HL-60 (cell line): ENCODE measurements around the gene USP47.

Experiments
- DNase-seq, 2 experiments: peaks; one replicate each; pipeline ENCODE4 v3.0.0-alpha.2; 2010 to 2020; ENCODE audit warnings: low read depth in 1 of 2, low spot score in 1 of 2
- H3K27ac ChIP-seq: fragments of 250-450 bp; sonication (Bioruptor Pico); replicated peaks from 2 replicates; pipeline ENCODE4 v1.5.1; 2020; ENCODE audit warnings: mild to moderate bottlenecking, moderate library complexity
- H3K27me3 ChIP-seq: fragments of 250-450 bp; sonication (Bioruptor Pico); 2 replicates; pipeline ENCODE4 v1.5.1; 2021; ENCODE audit warnings: mild to moderate bottlenecking, moderate library complexity; ENCODE audit not compliant: insufficient read depth, poor library complexity, severe bottlenecking
- H3K4me3 ChIP-seq: replicated peaks from 2 replicates; pipeline ENCODE4 v1.5.1; 2011; ENCODE audit warnings: mild to moderate bottlenecking, control low read depth, low read length; ENCODE audit not compliant: insufficient read depth
- GABPA ChIP-seq: IDR thresholded peaks from 2 replicates; pipeline ENCODE4 v1.6.1; 2012; ENCODE audit warnings: low read depth
- POLR2AphosphoS5 ChIP-seq: IDR thresholded peaks from 2 replicates; pipeline ENCODE4 v1.6.1; 2012; ENCODE audit warnings: low read depth
- SPI1 ChIP-seq: IDR thresholded peaks from 2 replicates; pipeline ENCODE4 v1.6.1; 2012; ENCODE audit warnings: low read depth, mild to moderate bottlenecking, borderline replicate concordance
- TF ChIP-seq, protein P1 (sequence below): IDR thresholded peaks from one replicate; pipeline ENCODE4 v1.5.1; 2011; ENCODE audit warnings: low read length, control low read depth, inconsistent platforms; ENCODE audit not compliant: insufficient read depth
- TF ChIP-seq, protein P2 (sequence below): IDR thresholded peaks from 2 replicates; pipeline ENCODE4 v1.6.1; 2012; ENCODE audit warnings: low read depth; ENCODE audit not compliant: insufficient replicate concordance

USP47 gene

DNA sequence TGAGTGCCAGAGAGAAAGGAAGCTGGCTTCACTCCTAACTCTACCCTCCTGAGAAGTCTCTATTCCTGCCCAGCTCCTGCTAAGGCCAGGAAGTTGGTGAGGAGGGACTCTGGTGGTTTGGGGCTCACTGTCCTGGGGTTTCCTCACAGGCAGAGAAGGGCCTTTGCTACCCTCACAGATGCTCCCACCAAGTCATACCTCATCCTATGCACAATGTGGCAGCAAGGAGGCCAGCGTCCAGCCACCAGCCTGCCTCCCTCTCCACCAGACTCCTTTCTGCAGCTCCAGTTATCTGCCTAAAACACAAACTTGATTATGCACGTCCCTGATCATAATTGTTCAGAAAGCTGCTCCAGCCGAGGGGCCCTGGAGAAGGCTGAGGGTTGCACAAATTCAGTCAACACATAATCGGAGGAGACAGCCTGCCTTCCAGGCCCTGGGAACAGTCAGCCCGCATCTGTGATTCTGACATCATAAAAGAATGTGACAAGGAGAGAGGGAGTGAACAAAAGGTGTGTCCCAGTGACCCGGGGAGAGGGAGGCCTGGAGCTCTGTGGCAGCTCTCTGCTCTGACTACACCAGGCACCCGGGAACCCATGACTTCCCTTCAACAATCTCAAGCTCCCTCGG, 137.8 kb downstream of the USP47 start:
- no peak for DNase-seq
- TF ChIP-seq, protein P1, sequence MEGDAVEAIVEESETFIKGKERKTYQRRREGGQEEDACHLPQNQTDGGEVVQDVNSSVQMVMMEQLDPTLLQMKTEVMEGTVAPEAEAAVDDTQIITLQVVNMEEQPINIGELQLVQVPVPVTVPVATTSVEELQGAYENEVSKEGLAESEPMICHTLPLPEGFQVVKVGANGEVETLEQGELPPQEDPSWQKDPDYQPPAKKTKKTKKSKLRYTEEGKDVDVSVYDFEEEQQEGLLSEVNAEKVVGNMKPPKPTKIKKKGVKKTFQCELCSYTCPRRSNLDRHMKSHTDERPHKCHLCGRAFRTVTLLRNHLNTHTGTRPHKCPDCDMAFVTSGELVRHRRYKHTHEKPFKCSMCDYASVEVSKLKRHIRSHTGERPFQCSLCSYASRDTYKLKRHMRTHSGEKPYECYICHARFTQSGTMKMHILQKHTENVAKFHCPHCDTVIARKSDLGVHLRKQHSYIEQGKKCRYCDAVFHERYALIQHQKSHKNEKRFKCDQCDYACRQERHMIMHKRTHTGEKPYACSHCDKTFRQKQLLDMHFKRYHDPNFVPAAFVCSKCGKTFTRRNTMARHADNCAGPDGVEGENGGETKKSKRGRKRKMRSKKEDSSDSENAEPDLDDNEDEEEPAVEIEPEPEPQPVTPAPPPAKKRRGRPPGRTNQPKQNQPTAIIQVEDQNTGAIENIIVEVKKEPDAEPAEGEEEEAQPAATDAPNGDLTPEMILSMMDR = no peak
- TF ChIP-seq GABPA (no peak), SPI1 (no peak)
- TF ChIP-seq, protein P2, sequence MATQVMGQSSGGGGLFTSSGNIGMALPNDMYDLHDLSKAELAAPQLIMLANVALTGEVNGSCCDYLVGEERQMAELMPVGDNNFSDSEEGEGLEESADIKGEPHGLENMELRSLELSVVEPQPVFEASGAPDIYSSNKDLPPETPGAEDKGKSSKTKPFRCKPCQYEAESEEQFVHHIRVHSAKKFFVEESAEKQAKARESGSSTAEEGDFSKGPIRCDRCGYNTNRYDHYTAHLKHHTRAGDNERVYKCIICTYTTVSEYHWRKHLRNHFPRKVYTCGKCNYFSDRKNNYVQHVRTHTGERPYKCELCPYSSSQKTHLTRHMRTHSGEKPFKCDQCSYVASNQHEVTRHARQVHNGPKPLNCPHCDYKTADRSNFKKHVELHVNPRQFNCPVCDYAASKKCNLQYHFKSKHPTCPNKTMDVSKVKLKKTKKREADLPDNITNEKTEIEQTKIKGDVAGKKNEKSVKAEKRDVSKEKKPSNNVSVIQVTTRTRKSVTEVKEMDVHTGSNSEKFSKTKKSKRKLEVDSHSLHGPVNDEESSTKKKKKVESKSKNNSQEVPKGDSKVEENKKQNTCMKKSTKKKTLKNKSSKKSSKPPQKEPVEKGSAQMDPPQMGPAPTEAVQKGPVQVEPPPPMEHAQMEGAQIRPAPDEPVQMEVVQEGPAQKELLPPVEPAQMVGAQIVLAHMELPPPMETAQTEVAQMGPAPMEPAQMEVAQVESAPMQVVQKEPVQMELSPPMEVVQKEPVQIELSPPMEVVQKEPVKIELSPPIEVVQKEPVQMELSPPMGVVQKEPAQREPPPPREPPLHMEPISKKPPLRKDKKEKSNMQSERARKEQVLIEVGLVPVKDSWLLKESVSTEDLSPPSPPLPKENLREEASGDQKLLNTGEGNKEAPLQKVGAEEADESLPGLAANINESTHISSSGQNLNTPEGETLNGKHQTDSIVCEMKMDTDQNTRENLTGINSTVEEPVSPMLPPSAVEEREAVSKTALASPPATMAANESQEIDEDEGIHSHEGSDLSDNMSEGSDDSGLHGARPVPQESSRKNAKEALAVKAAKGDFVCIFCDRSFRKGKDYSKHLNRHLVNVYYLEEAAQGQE = no peak
- Histone ChIP-seq H3K27me3 (no peaks in the 10 kb centered on the region), H3K27ac (no peak overlapping the region), H3K4me3 (no peak overlapping the region)

DNA sequence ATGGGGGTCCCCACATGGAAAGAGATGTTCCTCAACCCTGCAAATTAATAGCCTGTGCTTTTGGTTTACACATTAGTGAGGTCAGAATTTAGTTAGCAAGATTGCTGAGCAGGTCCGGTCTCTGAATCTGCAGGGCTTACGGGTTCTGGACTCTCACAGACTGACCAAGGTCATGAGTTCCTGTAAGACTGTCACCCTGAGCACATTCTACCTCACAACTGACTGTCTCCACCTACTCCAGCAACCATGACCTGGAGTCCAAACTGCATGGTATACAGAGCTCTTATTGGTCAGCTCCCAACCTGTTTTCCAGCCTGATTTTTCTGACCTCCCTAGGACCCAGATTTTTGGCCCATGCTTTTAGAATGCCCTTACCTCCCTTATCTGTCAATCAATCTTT, 138.4 kb downstream of the USP47 start:
- Histone ChIP-seq H3K4me3 (no peak overlapping the region), H3K27ac (no peak overlapping the region), H3K27me3 (no peaks in the 10 kb centered on the region)
- TF ChIP-seq GABPA = no peak
- no peak for TF ChIP-seq SPI1
- TF ChIP-seq, protein P1 = no peak
- no peak for TF ChIP-seq POLR2AphosphoS5
- TF ChIP-seq, protein P2 = no peak
- no peak for DNase-seq

- Histone ChIP-seq H3K27me3 (no peaks in the 10 kb centered on the region), H3K27ac (no peak overlapping the region), H3K4me3 (no peak overlapping the region)
- DNase-seq = no peak
- TF ChIP-seq POLR2AphosphoS5 (no peak), SPI1 (no peak)
- TF ChIP-seq, protein P1 = no peak
Measured at GRCh38 chr11:11980841-11981308, 139.1 kb downstream of the USP47 start.

GRCh38 chr11:11981364-11981763, 139.6 kb downstream of the USP47 start:
- H3K4me3 ChIP-seq = no peak overlapping the region
- H3K27me3 ChIP-seq = no peaks in the 10 kb centered on the region
- H3K27ac ChIP-seq = no peak overlapping the region
- TF ChIP-seq, protein P2 = no peak
- TF ChIP-seq SPI1 = no peak
- TF ChIP-seq, protein P1 = no peak
- no peak for TF ChIP-seq POLR2AphosphoS5
- TF ChIP-seq GABPA = no peak
- DNase-seq = no peak
